GM20000 (cell line): ENCODE measurements around the gene USB1.

Source experiments
- DNase-seq: peaks from one replicate; pipeline ENCODE4 v3.0.0; 2012; ENCODE audit warnings: low spot score
- CTCF ChIP-seq: IDR thresholded peaks from 2 replicates; pipeline ENCODE4 v1.5.1; 2012; ENCODE audit warnings: mild to moderate bottlenecking, control low read depth; ENCODE audit errors: extremely low read depth, missing control alignments

The USB1 gene

GRCh38 chr16:58046936-58047335 lies 45.7 kb downstream of the USB1 start:
- no peak for TF ChIP-seq CTCF
- DNase-seq: no peak

- DNase-seq: no peak
Observed at GRCh38 chr16:58047557-58048348, 46.5 kb downstream of the USB1 start.

GRCh38 chr16:58048494-58049231 lies 47.5 kb downstream of the USB1 start:
- DNase-seq: peak; percentile 3
- no peak for TF ChIP-seq CTCF

More at GRCh38 chr16:58047557-58048348, 46.5 kb downstream of the USB1 start:
- no peak for TF ChIP-seq CTCF

- TF ChIP-seq CTCF: no peak
- no peak for DNase-seq
Observed at GRCh38 chr16:58049232-58050185, 48.3 kb downstream of the USB1 start.

- no peak for TF ChIP-seq CTCF
- no peak for DNase-seq
Observed at GRCh38 chr16:58051296-58051695, 50.1 kb downstream of the USB1 start.

GRCh38 chr16:58051821-58052603 lies 50.8 kb downstream of the USB1 start:
- no peak for DNase-seq
- TF ChIP-seq CTCF: no peak
